A549 (cell line): ENCODE data around the gene HMGCS1. TPM values are rescaled to one million over a fixed set of nuclear protein-coding genes. Genes with fewer than 3 reads are reported as not detected.

Source experiments
- ATAC-seq, 2 experiments: fragments of 200-7000 bp in 1 of 2; fragments of >200 bp in 1 of 2; cut with Nextera tagmentation in 1 of 2; cut with Tn5 transposase in 1 of 2; 3 replicates each; pipeline versions ENCODE4 v1.8.0 to v1.9.1; 2018 to 2020; ENCODE audit warnings: mild to moderate bottlenecking in 1 of 2, moderate library complexity in 1 of 2
- CTCF ChIA-PET: fragments of 300-600 bp; sonication (Branson Sonifier 250); formaldehyde crosslinking; extraction: SDS; loops from one replicate; lab custom pipeline; 2021; ENCODE audit warnings: antibody characterized with exemption, inconsistent platforms; lab: Yijun Ruan, JAX
- POLR2A ChIA-PET: fragments of 350-600 bp; formaldehyde crosslinking; extraction: SDS; loops from one replicate; lab custom pipeline; 2021; ENCODE audit warnings: antibody characterized with exemption, inconsistent platforms; lab: Yijun Ruan, JAX
- DNase-seq, 2 experiments: peaks; one replicate each; pipeline versions ENCODE4 v3.0.0 to v3.0.0-alpha.2; 2011 to 2016; ENCODE audit warnings: low read depth in 1 of 2, low spot score in 1 of 2
- FAIRE-seq: peaks from 2 replicates; lab custom pipeline; 2011; peaks lifted over from hg19 to GRCh38; lab: Jason Lieb, UNC
- H3K27ac ChIP-seq, 2 experiments: fragments of >200 bp; sonication (Bioruptor Twin); formaldehyde crosslinking; 3 replicates each; pipeline ENCODE4 v1.5.1; 2016 to 2017
- H3K4me1 ChIP-seq: fragments of >200 bp; sonication (Bioruptor Twin); formaldehyde crosslinking; 3 replicates; pipeline ENCODE4 v1.6.1; 2016
- H3K4me2 ChIP-seq: fragments of >200 bp; sonication (Bioruptor Twin); formaldehyde crosslinking; 3 replicates; pipeline ENCODE4 v1.6.1; 2016
- H3K4me3 ChIP-seq: fragments of >200 bp; sonication (Bioruptor Twin); formaldehyde crosslinking; 3 replicates; pipeline ENCODE4 v1.5.1; 2016
- H3K9me3 ChIP-seq: fragments of >200 bp; sonication (Bioruptor Twin); formaldehyde crosslinking; 3 replicates; pipeline ENCODE4 v1.6.1; 2016
- ATOH8 ChIP-seq: fragments of 250-450 bp; sonication (Bioruptor Pico); IDR thresholded peaks from 2 replicates; pipeline ENCODE4 v1.5.0; 2020; ENCODE audit warnings: low read depth, mild to moderate bottlenecking, moderate library complexity
- BHLHE40 ChIP-seq: IDR thresholded peaks from 2 replicates; pipeline ENCODE4 v1.6.1; 2012; ENCODE audit warnings: low read depth, low read length, inconsistent platforms
- CBX8 ChIP-seq: fragments of 200-600 bp; sonication (generic); IDR thresholded peaks from 2 replicates; pipeline ENCODE4 v1.6.1; 2016
- CEBPB ChIP-seq, 2 experiments: fragments of >200 bp in 1 of 2; sonication (Bioruptor Twin) in 1 of 2; formaldehyde crosslinking in 1 of 2; IDR thresholded peaks; 2 replicates each; pipeline ENCODE4 v1.6.1; 2012 to 2016
- CHD2 ChIP-seq: fragments of 150-350 bp; IDR thresholded peaks from 2 replicates; pipeline ENCODE4 v1.6.1; 2014; ENCODE audit warnings: low read length; ENCODE audit not compliant: partially characterized antibody
- CTCF ChIP-seq: fragments of >200 bp; sonication (Bioruptor Twin); formaldehyde crosslinking; IDR thresholded peaks from 3 replicates; pipeline ENCODE4 v1.5.1; 2016
- EHF ChIP-seq: fragments of 250-450 bp; sonication (Bioruptor Pico); IDR thresholded peaks from 2 replicates; pipeline ENCODE4 v1.5.0; 2020; ENCODE audit warnings: mild to moderate bottlenecking
- ELK1 ChIP-seq: fragments of 150-350 bp; IDR thresholded peaks from 2 replicates; pipeline ENCODE4 v1.6.1; 2014; ENCODE audit warnings: low read depth, mild to moderate bottlenecking, low read length
- FOXS1 ChIP-seq: fragments of 250-450 bp; sonication (Bioruptor Pico); IDR thresholded peaks from 2 replicates; pipeline ENCODE4 v1.5.0; 2020; ENCODE audit warnings: mild to moderate bottlenecking, moderate library complexity
- HDAC2 ChIP-seq: fragments of 200-600 bp; sonication (generic); IDR thresholded peaks from 2 replicates; pipeline ENCODE4 v1.6.1; 2016
- HES2 ChIP-seq: fragments of >200 bp; sonication (Bioruptor Twin); formaldehyde crosslinking; IDR thresholded peaks from 2 replicates; pipeline ENCODE4 v1.6.1; 2016
- HOXA7 ChIP-seq: fragments of 250-450 bp; sonication (Bioruptor Pico); IDR thresholded peaks from 2 replicates; pipeline ENCODE4 v1.5.0; 2020; ENCODE audit warnings: mild to moderate bottlenecking, moderate library complexity
- HOXB13 ChIP-seq: fragments of 250-450 bp; sonication (Bioruptor Pico); IDR thresholded peaks from 2 replicates; pipeline ENCODE4 v1.5.0; 2020; ENCODE audit warnings: low read depth, mild to moderate bottlenecking, moderate library complexity
- KDM5A ChIP-seq: fragments of 200-600 bp; sonication (generic); IDR thresholded peaks from 2 replicates; pipeline ENCODE4 v1.6.1; 2016; ENCODE audit warnings: antibody characterized with exemption, mild to moderate bottlenecking
- MAZ ChIP-seq: fragments of 150-350 bp; IDR thresholded peaks from 2 replicates; pipeline ENCODE4 v1.6.1; 2014; ENCODE audit warnings: antibody characterized with exemption, low read depth, low read length, borderline replicate concordance
- NFE2L2 ChIP-seq: fragments of 150-350 bp; conservative IDR thresholded peaks from 2 replicates; pipeline ENCODE4 v1.6.1; 2014; ENCODE audit warnings: low read length
- PBX3 ChIP-seq: IDR thresholded peaks from 2 replicates; pipeline ENCODE4 v1.6.1; 2012
- POLR2A ChIP-seq: IDR thresholded peaks from 2 replicates; pipeline ENCODE4 v1.6.1; 2012; ENCODE audit warnings: mild to moderate bottlenecking, low read length
- RARB ChIP-seq: fragments of 250-450 bp; sonication (Bioruptor Pico); IDR thresholded peaks from 2 replicates; pipeline ENCODE4 v1.8.0; 2021; ENCODE audit warnings: mild to moderate bottlenecking, moderate library complexity
- RCOR1 ChIP-seq: fragments of 150-350 bp; IDR thresholded peaks from 2 replicates; pipeline ENCODE4 v1.6.1; 2014; ENCODE audit warnings: antibody characterized with exemption, low read length, low read depth
- TP53 ChIP-seq: fragments of 250-450 bp; sonication (Bioruptor Pico); IDR thresholded peaks from 2 replicates; pipeline ENCODE4 v1.5.0; 2021; ENCODE audit warnings: mild to moderate bottlenecking, moderate library complexity
- ZC3H11A ChIP-seq: fragments of 450-650 bp; IDR thresholded peaks from 2 replicates; pipeline ENCODE4 v1.6.1; 2014; ENCODE audit warnings: antibody characterized with exemption, mild to moderate bottlenecking
- WGBS: methylation state at CpG from one replicate; pipeline ENCODE4 v1.1.6; 2017; ENCODE audit errors: missing lambda C conversion rate; 5-methylcytosine and 5-hydroxymethylcytosine counted together
- polyA plus RNA-seq, 4 experiments: library from polyadenylated mRNA; depleted of rRNA in 3 of 4; stranded (reverse); fragments of >200 nt; fragmentation: RNase III in 1 of 4; extraction: RNeasy Plus Mini Kit Qiagen cat#74134 plus additional on column Dnase treatment in 1 of 4; gene quantifications; 2 replicates in 3 of 4; 3 replicates in 1 of 4; pipeline ENCODE4 v1.2.3, GENCODE V29; 2011 to 2017

Gene HMGCS1
- polyA plus RNA-seq, 2 of the 4 experiments (the other 2 are of a cell fraction): 64.8 to 72.8 TPM

GRCh38 chr5:43300112-43300511 is 13.1 kb downstream of the HMGCS1 start (continued):
- TF ChIP-seq HDAC2: no peak
- TF ChIP-seq ELK1: no peak
- no peak for TF ChIP-seq CHD2
- TF ChIP-seq BHLHE40: no peak
- no peak for TF ChIP-seq ZC3H11A
- TF ChIP-seq CTCF: no peak
- TF ChIP-seq HOXB13 (CRISPR knock-in tag): no peak
- TF ChIP-seq CEBPB (IDR thresholded peaks at IDR 0.05): no peak
- no peak for TF ChIP-seq PBX3
- TF ChIP-seq POLR2A: no peak
- no peak for TF ChIP-seq HES2
- TF ChIP-seq, all 56 proteins: peak for 0

GRCh38 chr5:43298443-43298842 is 14.8 kb downstream of the HMGCS1 start:
- TF ChIP-seq MAZ (no peak), CBX8 (no peak), FOXS1 (CRISPR knock-in tag) (no peak), ATOH8 (CRISPR knock-in tag) (no peak), KDM5A (no peak), EHF (CRISPR knock-in tag) (no peak), TP53 (CRISPR knock-in tag) (no peak), RARB (CRISPR knock-in tag) (no peak), NFE2L2 (no peak), HOXA7 (CRISPR knock-in tag) (no peak), CEBPB (IDR thresholded peaks at IDR 0.05) (no peak)
- CTCF ChIA-PET: interaction anchor here (0.6 to 3.2 kb wide), 2 partner anchors 91 to 247 kb away, joined by 3 to 16 read pairs; no protein-coding TSS in a partner anchor
- Histone ChIP-seq H3K4me2 (no peak overlapping the region), H3K27ac (no peak overlapping the region), H3K4me3 (no peak overlapping the region), H3K4me1 (no peaks in the 10 kb centered on the region), H3K9me3 (no peaks in the 10 kb centered on the region)
- WGBS: 88% methylated on average over 5 of the region's 5 CpGs
- POLR2A ChIA-PET: no interaction called here
- DNase-seq (no peak), ATAC-seq (no peak), FAIRE-seq (no peak)

- no peak for ATAC-seq
- no peak overlapping the region for H3K4me3 ChIP-seq
- H3K4me1 ChIP-seq: no peaks in the 10 kb centered on the region
Observed at GRCh38 chr5:43296835-43297234, 16.4 kb downstream of the HMGCS1 start.

More at GRCh38 chr5:43296835-43297234, 16.4 kb downstream of the HMGCS1 start:
- ChIA-PET POLR2A (no interaction called here), CTCF (interaction anchor here (3.2 kb wide), 1 partner anchor 93 kb away, joined by 16 read pairs; no protein-coding TSS in a partner anchor)
- no peaks in the 10 kb centered on the region for H3K9me3 ChIP-seq
- no peak for FAIRE-seq
- DNase-seq: no peak
- WGBS: 78% methylated on average over 2 of the region's 2 CpGs
- TF ChIP-seq EHF (CRISPR knock-in tag) (no peak), MAZ (no peak), PBX3 (no peak), KDM5A (no peak), RCOR1 (no peak), CBX8 (no peak)
- H3K4me2 ChIP-seq: no peak overlapping the region
- no peak overlapping the region for H3K27ac ChIP-seq
